Measurements from ENCODE around the gene APOH. TPM values are rescaled to one million over a fixed set of nuclear protein-coding genes. Genes with fewer than 3 reads are reported as not detected.
"Not testable (repeated sequence)": the region's sequence is repeated elsewhere in the genome, so short reads cannot be mapped to it uniquely, and the experiment has no call there.

Gene APOH
- total RNA-seq, 1 experiment from 2014 or later, result 1.2 TPM

DNA sequence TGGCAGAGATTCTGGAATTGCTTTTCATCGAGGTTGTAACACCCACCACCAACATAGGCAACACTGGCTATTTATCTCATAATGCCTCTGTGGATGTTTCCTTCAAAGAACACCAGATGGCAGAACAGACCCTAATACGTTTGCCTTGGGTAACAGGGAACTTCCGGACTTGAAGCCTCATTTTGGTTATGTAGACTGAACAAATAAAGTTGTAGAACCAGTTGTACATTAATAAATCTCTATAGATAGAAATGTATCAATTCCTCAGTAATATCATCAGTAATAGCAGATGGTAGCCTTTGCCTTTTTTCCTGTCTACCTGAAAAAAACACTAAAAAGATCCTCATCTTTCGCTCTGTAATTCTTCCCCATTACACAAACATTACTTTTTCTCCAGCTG lies 25.9 kb upstream of the APOH start:
- ATAC-seq (peak; percentile 91), DNase-seq (ENCODE audit: low read depth, low spot score) (no peak)
- H3K27ac ChIP-seq (ENCODE audit: low read length), result peak overlapping the region; percentile 37; the same call in 1 of the 2 replicates
- POLR2A ChIA-PET, result no interaction called here
- no peaks in the 10 kb centered on the region for H3K4me1 ChIP-seq (ENCODE audit: control insufficient read depth, insufficient read depth, low read length)
- no TSS peak for BruUV-seq (replicated peaks)
- H3K36me3 ChIP-seq (ENCODE audit: control insufficient read depth, insufficient read depth, low read length), result no peaks in the 10 kb centered on the region
- TF ChIP-seq POLR2AphosphoS5 (IDR thresholded peaks at IDR 0.05; ENCODE audit: low read depth, low read length) (no peak), SIN3A (IDR thresholded peaks at IDR 0.05; ENCODE audit: borderline replicate concordance, insufficient read depth, low read depth, low read length) (no peak), TCF7L2 (IDR thresholded peaks at IDR 0.05; ENCODE audit: low read depth, low read length) (no peak)
- TF ChIP-seq, protein P1, sequence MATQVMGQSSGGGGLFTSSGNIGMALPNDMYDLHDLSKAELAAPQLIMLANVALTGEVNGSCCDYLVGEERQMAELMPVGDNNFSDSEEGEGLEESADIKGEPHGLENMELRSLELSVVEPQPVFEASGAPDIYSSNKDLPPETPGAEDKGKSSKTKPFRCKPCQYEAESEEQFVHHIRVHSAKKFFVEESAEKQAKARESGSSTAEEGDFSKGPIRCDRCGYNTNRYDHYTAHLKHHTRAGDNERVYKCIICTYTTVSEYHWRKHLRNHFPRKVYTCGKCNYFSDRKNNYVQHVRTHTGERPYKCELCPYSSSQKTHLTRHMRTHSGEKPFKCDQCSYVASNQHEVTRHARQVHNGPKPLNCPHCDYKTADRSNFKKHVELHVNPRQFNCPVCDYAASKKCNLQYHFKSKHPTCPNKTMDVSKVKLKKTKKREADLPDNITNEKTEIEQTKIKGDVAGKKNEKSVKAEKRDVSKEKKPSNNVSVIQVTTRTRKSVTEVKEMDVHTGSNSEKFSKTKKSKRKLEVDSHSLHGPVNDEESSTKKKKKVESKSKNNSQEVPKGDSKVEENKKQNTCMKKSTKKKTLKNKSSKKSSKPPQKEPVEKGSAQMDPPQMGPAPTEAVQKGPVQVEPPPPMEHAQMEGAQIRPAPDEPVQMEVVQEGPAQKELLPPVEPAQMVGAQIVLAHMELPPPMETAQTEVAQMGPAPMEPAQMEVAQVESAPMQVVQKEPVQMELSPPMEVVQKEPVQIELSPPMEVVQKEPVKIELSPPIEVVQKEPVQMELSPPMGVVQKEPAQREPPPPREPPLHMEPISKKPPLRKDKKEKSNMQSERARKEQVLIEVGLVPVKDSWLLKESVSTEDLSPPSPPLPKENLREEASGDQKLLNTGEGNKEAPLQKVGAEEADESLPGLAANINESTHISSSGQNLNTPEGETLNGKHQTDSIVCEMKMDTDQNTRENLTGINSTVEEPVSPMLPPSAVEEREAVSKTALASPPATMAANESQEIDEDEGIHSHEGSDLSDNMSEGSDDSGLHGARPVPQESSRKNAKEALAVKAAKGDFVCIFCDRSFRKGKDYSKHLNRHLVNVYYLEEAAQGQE (IDR thresholded peaks at IDR 0.05; ENCODE audit: insufficient read depth in 1 of 2, low read depth in 2 of 2, low read length in 1 of 2), result no peak
- TF ChIP-seq, protein P2, sequence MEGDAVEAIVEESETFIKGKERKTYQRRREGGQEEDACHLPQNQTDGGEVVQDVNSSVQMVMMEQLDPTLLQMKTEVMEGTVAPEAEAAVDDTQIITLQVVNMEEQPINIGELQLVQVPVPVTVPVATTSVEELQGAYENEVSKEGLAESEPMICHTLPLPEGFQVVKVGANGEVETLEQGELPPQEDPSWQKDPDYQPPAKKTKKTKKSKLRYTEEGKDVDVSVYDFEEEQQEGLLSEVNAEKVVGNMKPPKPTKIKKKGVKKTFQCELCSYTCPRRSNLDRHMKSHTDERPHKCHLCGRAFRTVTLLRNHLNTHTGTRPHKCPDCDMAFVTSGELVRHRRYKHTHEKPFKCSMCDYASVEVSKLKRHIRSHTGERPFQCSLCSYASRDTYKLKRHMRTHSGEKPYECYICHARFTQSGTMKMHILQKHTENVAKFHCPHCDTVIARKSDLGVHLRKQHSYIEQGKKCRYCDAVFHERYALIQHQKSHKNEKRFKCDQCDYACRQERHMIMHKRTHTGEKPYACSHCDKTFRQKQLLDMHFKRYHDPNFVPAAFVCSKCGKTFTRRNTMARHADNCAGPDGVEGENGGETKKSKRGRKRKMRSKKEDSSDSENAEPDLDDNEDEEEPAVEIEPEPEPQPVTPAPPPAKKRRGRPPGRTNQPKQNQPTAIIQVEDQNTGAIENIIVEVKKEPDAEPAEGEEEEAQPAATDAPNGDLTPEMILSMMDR (IDR thresholded peaks at IDR 0.05), result no peak; the same call in 1 of the 2 replicates
- in situ Hi-C loops (cut with HindIII; ENCODE audit: low pct_unique_long_range_greater_than_20kb, low sequenced_read_pairs), result no loop called here
- no peak overlapping the region for H3K4me3 ChIP-seq (ENCODE audit: low read depth in 2 of 2, low read length in 2 of 2)
- CTCF ChIA-PET, result no interaction called here
- intact Hi-C loops (cut with micrococcal nuclease; ENCODE audit: unreplicated experiment), result loop anchor here (5.0 kb wide), 1 partner anchor 312 kb away; no protein-coding TSS in a partner anchor
- no peaks in the 10 kb centered on the region for H3K9me3 ChIP-seq (ENCODE audit: control insufficient read depth, insufficient read depth, low read depth, low read length)
- no peaks in the 10 kb centered on the region for H3K27me3 ChIP-seq (ENCODE audit: control insufficient read depth, insufficient read depth, low read length)

DNA sequence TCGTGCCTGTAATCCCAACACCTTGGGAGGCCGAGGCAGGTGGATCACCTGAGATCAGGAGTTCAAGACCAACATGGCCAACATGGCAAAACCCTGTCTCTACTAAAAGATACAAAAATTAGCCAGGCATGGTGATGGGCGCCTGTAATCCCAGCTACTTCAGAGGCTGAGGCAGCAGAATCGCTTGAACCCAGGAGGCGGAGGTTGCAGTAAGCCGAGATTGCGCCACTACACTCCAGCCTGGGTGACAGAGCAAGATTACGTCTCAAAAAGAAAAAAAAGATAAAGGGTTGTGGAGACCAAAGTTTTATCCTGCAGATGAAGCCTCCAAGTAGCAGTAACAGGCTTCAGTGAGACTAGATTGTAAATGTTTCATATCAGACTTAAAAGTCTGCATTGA lies 24.2 kb upstream of the APOH start:
- H3K4me3 ChIP-seq (ENCODE audit: low read depth in 2 of 2, low read length in 2 of 2); CTCF ChIA-PET; BruUV-seq (replicated peaks); ATAC-seq; H3K4me1 ChIP-seq (ENCODE audit: control insufficient read depth, insufficient read depth, low read length); POLR2A ChIA-PET; H3K9me3 ChIP-seq (ENCODE audit: control insufficient read depth, insufficient read depth, low read depth, low read length); H3K27me3 ChIP-seq (ENCODE audit: control insufficient read depth, insufficient read depth, low read length); H3K27ac ChIP-seq (ENCODE audit: low read length); intact Hi-C loops (cut with micrococcal nuclease; ENCODE audit: unreplicated experiment); H3K36me3 ChIP-seq (ENCODE audit: control insufficient read depth, insufficient read depth, low read length); in situ Hi-C loops (cut with HindIII; ENCODE audit: low pct_unique_long_range_greater_than_20kb, low sequenced_read_pairs); DNase-seq (ENCODE audit: low read depth, low spot score): not testable (repeated sequence)

DNA sequence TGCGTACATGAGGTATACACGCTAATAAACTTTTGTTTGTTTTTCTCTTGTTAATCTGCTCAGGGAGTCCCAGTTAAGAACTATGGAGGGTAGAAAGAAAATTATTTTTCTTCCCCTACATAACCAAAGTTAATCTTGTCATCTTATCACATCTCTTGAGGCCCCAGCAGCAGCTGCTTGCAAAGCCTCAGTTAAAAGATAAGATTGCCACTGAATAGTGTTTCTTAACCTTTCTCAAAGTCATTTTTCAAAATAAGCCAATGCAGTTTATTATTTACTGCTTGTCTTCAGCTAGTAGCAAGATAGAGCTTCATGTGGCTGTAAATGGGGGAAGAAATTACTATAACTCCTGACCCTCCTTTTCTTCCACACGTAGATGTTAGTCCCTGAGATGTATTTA lies 21.5 kb upstream of the APOH start:
- POLR2A ChIA-PET, result interaction anchor here (0.7 kb wide), 1 partner anchor 288 kb away, joined by 6 read pairs; no protein-coding TSS in a partner anchor
- Histone ChIP-seq H3K27ac (ENCODE audit: low read length) (no peak overlapping the region), H3K4me1 (ENCODE audit: control insufficient read depth, insufficient read depth, low read length) (no peaks in the 10 kb centered on the region), H3K27me3 (ENCODE audit: control insufficient read depth, insufficient read depth, low read length) (no peaks in the 10 kb centered on the region), H3K36me3 (ENCODE audit: control insufficient read depth, insufficient read depth, low read length) (no peaks in the 10 kb centered on the region), H3K4me3 (ENCODE audit: low read depth in 2 of 2, low read length in 2 of 2) (no peak overlapping the region), H3K9me3 (ENCODE audit: control insufficient read depth, insufficient read depth, low read depth, low read length) (no peaks in the 10 kb centered on the region)
- no peak for DNase-seq (ENCODE audit: low read depth, low spot score)
- TF ChIP-seq, protein P2 (IDR thresholded peaks at IDR 0.05), result no peak
- no peak for TF ChIP-seq TCF7L2 (IDR thresholded peaks at IDR 0.05; ENCODE audit: low read depth, low read length)
- TF ChIP-seq POLR2AphosphoS5 (IDR thresholded peaks at IDR 0.05; ENCODE audit: low read depth, low read length), result no peak
- CTCF ChIA-PET, result no interaction called here
- in situ Hi-C loops (cut with HindIII; ENCODE audit: low pct_unique_long_range_greater_than_20kb, low sequenced_read_pairs), result no loop called here
- BruUV-seq (replicated peaks), result no TSS peak
- no peak for ATAC-seq
- intact Hi-C loops (cut with micrococcal nuclease; ENCODE audit: unreplicated experiment), result no loop called here
